Retinal pigment epithelial cell (primary cell): Measurements from ENCODE around the gene SHC4.

ENCODE experiments used
- DNase-seq: peaks from one replicate; pipeline ENCODE4 v3.0.0-alpha.2; 2010; ENCODE audit warnings: low read depth
- H3K4me3 ChIP-seq: 2 replicates; pipeline ENCODE4 v1.5.1; 2011; ENCODE audit warnings: mild to moderate bottlenecking, low read length, control low read depth, moderate library complexity
- TF ChIP-seq, protein P1 (sequence below): conservative IDR thresholded peaks from 2 replicates; pipeline ENCODE4 v1.5.1; 2011; ENCODE audit warnings: low read depth, low read length, control low read depth, inconsistent platforms

SHC4 gene

DNA sequence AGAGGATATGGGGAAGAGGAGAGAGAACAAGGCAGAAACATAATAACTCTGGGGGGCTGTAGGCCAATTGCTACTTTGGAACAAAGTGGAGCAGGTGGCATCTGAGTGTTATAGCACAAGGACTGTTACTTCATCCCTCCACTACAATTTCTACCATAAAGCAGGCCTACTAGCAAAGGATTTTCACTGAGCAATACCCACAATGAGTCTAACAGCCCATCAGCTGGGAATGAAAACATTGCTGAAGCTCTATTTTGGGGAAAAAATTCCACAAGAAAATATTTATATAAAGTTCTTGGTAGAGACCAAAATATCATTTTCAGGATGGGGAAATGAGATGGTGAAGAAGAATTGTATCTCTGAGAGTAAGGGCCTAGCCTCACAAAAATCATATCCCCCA is 3.6 kb upstream of the SHC4 start:
- TF ChIP-seq, protein P1, sequence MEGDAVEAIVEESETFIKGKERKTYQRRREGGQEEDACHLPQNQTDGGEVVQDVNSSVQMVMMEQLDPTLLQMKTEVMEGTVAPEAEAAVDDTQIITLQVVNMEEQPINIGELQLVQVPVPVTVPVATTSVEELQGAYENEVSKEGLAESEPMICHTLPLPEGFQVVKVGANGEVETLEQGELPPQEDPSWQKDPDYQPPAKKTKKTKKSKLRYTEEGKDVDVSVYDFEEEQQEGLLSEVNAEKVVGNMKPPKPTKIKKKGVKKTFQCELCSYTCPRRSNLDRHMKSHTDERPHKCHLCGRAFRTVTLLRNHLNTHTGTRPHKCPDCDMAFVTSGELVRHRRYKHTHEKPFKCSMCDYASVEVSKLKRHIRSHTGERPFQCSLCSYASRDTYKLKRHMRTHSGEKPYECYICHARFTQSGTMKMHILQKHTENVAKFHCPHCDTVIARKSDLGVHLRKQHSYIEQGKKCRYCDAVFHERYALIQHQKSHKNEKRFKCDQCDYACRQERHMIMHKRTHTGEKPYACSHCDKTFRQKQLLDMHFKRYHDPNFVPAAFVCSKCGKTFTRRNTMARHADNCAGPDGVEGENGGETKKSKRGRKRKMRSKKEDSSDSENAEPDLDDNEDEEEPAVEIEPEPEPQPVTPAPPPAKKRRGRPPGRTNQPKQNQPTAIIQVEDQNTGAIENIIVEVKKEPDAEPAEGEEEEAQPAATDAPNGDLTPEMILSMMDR, result no peak
- no peak for DNase-seq
- H3K4me3 ChIP-seq, result no peak overlapping the region

DNA sequence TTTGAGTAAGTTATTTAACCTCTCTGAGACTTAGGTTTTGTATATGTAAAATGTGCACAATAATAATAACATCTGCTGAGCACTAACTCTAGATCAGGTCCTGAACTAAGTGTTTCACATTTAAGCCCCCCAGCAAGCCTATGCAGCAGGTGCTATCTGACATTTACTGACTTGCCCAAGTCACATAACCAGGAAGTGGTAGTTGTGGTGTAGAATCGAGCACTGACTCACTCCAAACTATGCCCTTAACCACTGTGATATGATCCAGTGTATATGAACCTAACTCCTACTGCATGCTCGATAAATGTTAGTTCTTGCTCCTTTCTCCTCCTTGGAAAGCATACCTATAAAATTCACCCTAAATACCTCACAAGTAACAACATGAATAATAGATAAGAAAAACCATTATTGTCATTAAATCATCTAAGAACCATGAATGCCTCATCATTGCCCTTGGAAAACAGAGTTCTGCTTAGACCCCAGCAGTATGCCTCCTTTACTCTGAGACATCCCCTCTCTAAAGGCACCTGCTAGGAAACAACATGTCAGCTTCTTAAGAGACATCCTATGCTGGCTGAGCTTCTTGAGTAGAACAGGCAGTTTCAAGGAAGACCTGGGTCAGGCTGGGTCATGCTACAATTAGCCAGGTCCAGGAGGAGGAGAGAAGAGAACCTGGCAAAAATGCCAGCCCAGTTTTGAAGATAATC is 3.0 kb upstream of the SHC4 start:
- DNase-seq, result no peak
- TF ChIP-seq, protein P1, result no peak

DNA sequence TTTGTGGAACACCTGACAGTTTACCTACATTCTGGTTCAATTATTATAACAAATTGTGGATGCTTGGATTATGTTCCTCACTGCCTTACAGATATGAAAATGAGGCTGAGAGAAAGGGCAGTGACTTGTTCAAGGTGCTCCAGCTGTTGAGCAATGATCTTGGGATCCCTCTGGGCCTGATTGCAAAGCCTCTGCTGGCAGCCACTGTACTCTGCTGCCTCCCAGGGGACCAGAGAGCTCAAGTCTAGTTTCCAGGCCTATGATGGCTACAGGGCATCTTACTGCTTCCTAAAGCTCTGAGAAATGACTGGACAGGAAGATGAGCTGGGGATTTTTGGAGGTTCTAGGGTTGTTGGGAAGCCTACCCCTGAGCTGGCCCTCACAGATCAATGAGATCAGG is 2.3 kb upstream of the SHC4 start:
- TF ChIP-seq, protein P1, result peak; percentile 52
- DNase-seq, result no peak
- H3K4me3 ChIP-seq, result no peak overlapping the region

More for the DNA sequence above, 3.0 kb upstream of the SHC4 start:
- H3K4me3 ChIP-seq, result no peak overlapping the region

GRCh38 chr15:48964898-48965297 is 1.2 kb upstream of the SHC4 start:
- DNase-seq, result no peak
- no peak overlapping the region for H3K4me3 ChIP-seq
- TF ChIP-seq, protein P1, result no peak

- peak overlapping the region; percentile 80 for H3K4me3 ChIP-seq
- DNase-seq, result no peak
These were observed 826 bp downstream of the SHC4 start for GRCh38 chr15:48962662-48963523.

GRCh38 chr15:48955967-48956366 is 7.8 kb downstream of the SHC4 start:
- TF ChIP-seq, protein P1, result no peak
- no peak for DNase-seq
- no peak overlapping the region for H3K4me3 ChIP-seq

More at GRCh38 chr15:48962662-48963523, 826 bp downstream of the SHC4 start:
- TF ChIP-seq, protein P1, result no peak
